Right ventricle myocardium superior (tissue), 1 donor: ENCODE data around the gene TMED7. TPM values are rescaled to one million over a fixed set of nuclear protein-coding genes. Genes with fewer than 3 reads are reported as not detected.

Source experiments
- total RNA-seq: library from RNA; stranded (reverse); fragmentation: NEBNext Ultra II Directional; extraction: Animal tissue kit (Norgen Biotek cat#: 25700); gene quantifications from one replicate; pipeline ENCODE4 v1.2.1, GENCODE V29; 2021
- donor health status: DM: no; HTN: yes; CAD: no; lungs with severe emphysema.

The TMED7 gene
- total RNA-seq, 1 donor from 2014 or later, result 59.9 TPM

Other genes with a start within 250 kb of the TMED7 start
- 46.8 TPM for gene FEM1C, start 81.3 kb downstream of the TMED7 start, total RNA-seq
- gene TICAM2, start 23.6 kb downstream of the TMED7 start, total RNA-seq, result 2.7 TPM
- gene CDO1, start 190.6 kb upstream of the TMED7 start, total RNA-seq, result 9.2 TPM
- gene ATG12, start 215.5 kb upstream of the TMED7 start, total RNA-seq, result 23.0 TPM
- gene AP3S1, start 215.9 kb upstream of the TMED7 start, total RNA-seq, result 49.1 TPM